ENCODE measurements around the gene DOCK1.

The DOCK1 gene

GRCh38 chr10:127179612-127180250 is 274.5 kb downstream of the DOCK1 start:
- DNase-seq (ENCODE audit: low read depth) = no peak

GRCh38 chr10:127182161-127182560 is 276.9 kb downstream of the DOCK1 start:
- DNase-seq (ENCODE audit: low read depth) = no peak

- DNase-seq (ENCODE audit: low read depth) = no peak
Observed at GRCh38 chr10:127184582-127184981, 279.4 kb downstream of the DOCK1 start.

GRCh38 chr10:127186813-127187212 is 281.6 kb downstream of the DOCK1 start:
- no peak for DNase-seq (ENCODE audit: low read depth)

- DNase-seq (ENCODE audit: low read depth) = no peak
Observed at GRCh38 chr10:127189226-127189625, 284.0 kb downstream of the DOCK1 start.

- DNase-seq (ENCODE audit: low read depth) = no peak
Observed at GRCh38 chr10:127190427-127190826, 285.2 kb downstream of the DOCK1 start.

- no peak for DNase-seq (ENCODE audit: low read depth)
Observed at GRCh38 chr10:127193125-127193524, 287.9 kb downstream of the DOCK1 start.

- DNase-seq (ENCODE audit: low read depth) = no peak
Observed at GRCh38 chr10:127194111-127194510, 288.9 kb downstream of the DOCK1 start.

- DNase-seq (ENCODE audit: low read depth) = no peak
Observed at GRCh38 chr10:127194599-127194998, 289.4 kb downstream of the DOCK1 start.

GRCh38 chr10:127195041-127195506 is 289.8 kb downstream of the DOCK1 start:
- no peak for DNase-seq (ENCODE audit: low read depth)

- DNase-seq (ENCODE audit: low read depth) = no peak
Observed at GRCh38 chr10:127195571-127196281, 290.5 kb downstream of the DOCK1 start.

GRCh38 chr10:127196282-127197153 is 291.3 kb downstream of the DOCK1 start, which contains the start of gene INSYN2A:
TSS of gene INSYN2A (minus strand) at chr10:127196591. CDS start at chr10:127176395, 20,196 bp downstream.
- DNase-seq (ENCODE audit: low read depth) = no peak

- DNase-seq (ENCODE audit: low read depth) = no peak
Observed at GRCh38 chr10:127197154-127197432, 291.9 kb downstream of the DOCK1 start.

- DNase-seq (ENCODE audit: low read depth) = no peak
Observed at GRCh38 chr10:127198307-127198706, 293.1 kb downstream of the DOCK1 start.

GRCh38 chr10:127198721-127199120 is 293.5 kb downstream of the DOCK1 start:
- DNase-seq (ENCODE audit: low read depth) = no peak

GRCh38 chr10:127200646-127201045 is 295.4 kb downstream of the DOCK1 start:
- DNase-seq (ENCODE audit: low read depth) = no peak

- DNase-seq (ENCODE audit: low read depth) = no peak
Observed at GRCh38 chr10:127203067-127203466, 297.8 kb downstream of the DOCK1 start.

GRCh38 chr10:127207081-127207480 is 301.9 kb downstream of the DOCK1 start:
- DNase-seq (ENCODE audit: low read depth) = no peak

- DNase-seq (ENCODE audit: low read depth) = no peak
Observed at GRCh38 chr10:127210936-127211466, 305.8 kb downstream of the DOCK1 start.

- no peak for DNase-seq (ENCODE audit: low read depth)
Observed at GRCh38 chr10:127215866-127216265, 310.6 kb downstream of the DOCK1 start.

- DNase-seq (ENCODE audit: low read depth) = no peak
Observed at GRCh38 chr10:127216274-127216673, 311.0 kb downstream of the DOCK1 start.

- no peak for DNase-seq (ENCODE audit: low read depth)
Observed at GRCh38 chr10:127216786-127217185, 311.6 kb downstream of the DOCK1 start.

- no peak for DNase-seq (ENCODE audit: low read depth)
Observed at GRCh38 chr10:127218658-127219057, 313.4 kb downstream of the DOCK1 start.
